ENCODE data around the gene ATP2C2. TPM values are rescaled to one million over a fixed set of nuclear protein-coding genes. Genes with fewer than 3 reads are reported as not detected.

Gene ATP2C2
- total and polyA plus RNA-seq, 2 experiments from 2014 or later, result 2.1 TPM

DNA sequence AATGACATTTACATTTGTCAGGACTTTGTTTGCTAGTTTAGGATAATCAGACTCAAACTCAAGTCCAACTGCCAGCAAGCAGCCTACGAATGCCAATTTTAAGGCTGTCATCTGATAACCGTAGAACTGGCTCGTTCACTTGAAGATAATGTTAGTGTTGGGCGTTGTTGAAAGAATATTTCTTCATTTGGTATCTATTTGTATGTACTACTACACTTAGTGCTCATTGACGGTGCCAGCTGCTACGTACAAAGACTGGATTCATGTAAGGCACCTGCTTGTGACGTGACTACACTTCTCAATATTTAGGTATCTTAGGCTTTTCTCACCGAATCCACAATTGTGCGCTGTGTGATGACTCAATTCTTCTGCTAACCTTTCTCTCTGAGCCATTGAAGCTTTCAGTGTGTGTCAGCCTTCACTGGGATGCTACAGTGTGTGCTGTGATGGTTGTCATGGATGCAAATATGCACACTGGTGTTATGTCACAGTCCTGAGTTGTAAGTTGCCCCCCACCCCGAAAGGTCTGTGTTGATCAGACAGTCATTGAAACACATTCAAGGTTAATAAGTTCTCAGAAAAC lies 5.7 kb downstream of the ATP2C2 start:
- peaks cover 22% of the 10 kb centered on the region for H3K4me1 Mint-ChIP-seq
- Histone ChIP-seq H2AFZ (no peak overlapping the region), H4K20me1 (replicated peaks; ENCODE audit: insufficient read depth) (no peaks in the 10 kb centered on the region), H3K9me2 (ENCODE audit: insufficient read depth) (peaks cover 4% of the 10 kb centered on the region; the same call in 1 of the 2 replicates), H3K27ac (ENCODE audit: low read depth) (no peak overlapping the region), H3K4me2 (no peak overlapping the region), H3K27me3 (ENCODE audit: insufficient read depth) (peaks cover 9% of the 10 kb centered on the region), H3K4me3 (no peak overlapping the region), H3K36me3 (ENCODE audit: insufficient read depth) (no peaks in the 10 kb centered on the region), H3F3A (replicated peaks; ENCODE audit: low read depth) (no peaks in the 10 kb centered on the region), H3K4me1 (ENCODE audit: insufficient read depth) (peaks cover 18% of the 10 kb centered on the region), H3K79me2 (replicated peaks; ENCODE audit: insufficient read depth) (no peaks in the 10 kb centered on the region)
- DNase-seq (ENCODE audit: low spot score), result no peak
- no peak for TF ChIP-seq STAT1 (IDR thresholded peaks at IDR 0.05; ENCODE audit: unreplicated experiment)
- TF ChIP-seq, protein P1, sequence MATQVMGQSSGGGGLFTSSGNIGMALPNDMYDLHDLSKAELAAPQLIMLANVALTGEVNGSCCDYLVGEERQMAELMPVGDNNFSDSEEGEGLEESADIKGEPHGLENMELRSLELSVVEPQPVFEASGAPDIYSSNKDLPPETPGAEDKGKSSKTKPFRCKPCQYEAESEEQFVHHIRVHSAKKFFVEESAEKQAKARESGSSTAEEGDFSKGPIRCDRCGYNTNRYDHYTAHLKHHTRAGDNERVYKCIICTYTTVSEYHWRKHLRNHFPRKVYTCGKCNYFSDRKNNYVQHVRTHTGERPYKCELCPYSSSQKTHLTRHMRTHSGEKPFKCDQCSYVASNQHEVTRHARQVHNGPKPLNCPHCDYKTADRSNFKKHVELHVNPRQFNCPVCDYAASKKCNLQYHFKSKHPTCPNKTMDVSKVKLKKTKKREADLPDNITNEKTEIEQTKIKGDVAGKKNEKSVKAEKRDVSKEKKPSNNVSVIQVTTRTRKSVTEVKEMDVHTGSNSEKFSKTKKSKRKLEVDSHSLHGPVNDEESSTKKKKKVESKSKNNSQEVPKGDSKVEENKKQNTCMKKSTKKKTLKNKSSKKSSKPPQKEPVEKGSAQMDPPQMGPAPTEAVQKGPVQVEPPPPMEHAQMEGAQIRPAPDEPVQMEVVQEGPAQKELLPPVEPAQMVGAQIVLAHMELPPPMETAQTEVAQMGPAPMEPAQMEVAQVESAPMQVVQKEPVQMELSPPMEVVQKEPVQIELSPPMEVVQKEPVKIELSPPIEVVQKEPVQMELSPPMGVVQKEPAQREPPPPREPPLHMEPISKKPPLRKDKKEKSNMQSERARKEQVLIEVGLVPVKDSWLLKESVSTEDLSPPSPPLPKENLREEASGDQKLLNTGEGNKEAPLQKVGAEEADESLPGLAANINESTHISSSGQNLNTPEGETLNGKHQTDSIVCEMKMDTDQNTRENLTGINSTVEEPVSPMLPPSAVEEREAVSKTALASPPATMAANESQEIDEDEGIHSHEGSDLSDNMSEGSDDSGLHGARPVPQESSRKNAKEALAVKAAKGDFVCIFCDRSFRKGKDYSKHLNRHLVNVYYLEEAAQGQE (IDR thresholded peaks at IDR 0.05; ENCODE audit: unreplicated experiment), result no peak
- TF ChIP-seq JUNB (IDR thresholded peaks at IDR 0.05; ENCODE audit: unreplicated experiment), result no peak
- no peak for TF ChIP-seq POLR2AphosphoS5 (IDR thresholded peaks at IDR 0.05; ENCODE audit: low read depth)
- TF ChIP-seq, protein P2, sequence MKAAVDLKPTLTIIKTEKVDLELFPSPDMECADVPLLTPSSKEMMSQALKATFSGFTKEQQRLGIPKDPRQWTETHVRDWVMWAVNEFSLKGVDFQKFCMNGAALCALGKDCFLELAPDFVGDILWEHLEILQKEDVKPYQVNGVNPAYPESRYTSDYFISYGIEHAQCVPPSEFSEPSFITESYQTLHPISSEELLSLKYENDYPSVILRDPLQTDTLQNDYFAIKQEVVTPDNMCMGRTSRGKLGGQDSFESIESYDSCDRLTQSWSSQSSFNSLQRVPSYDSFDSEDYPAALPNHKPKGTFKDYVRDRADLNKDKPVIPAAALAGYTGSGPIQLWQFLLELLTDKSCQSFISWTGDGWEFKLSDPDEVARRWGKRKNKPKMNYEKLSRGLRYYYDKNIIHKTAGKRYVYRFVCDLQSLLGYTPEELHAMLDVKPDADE (IDR thresholded peaks at IDR 0.05), result no peak
- TF ChIP-seq, protein P3, sequence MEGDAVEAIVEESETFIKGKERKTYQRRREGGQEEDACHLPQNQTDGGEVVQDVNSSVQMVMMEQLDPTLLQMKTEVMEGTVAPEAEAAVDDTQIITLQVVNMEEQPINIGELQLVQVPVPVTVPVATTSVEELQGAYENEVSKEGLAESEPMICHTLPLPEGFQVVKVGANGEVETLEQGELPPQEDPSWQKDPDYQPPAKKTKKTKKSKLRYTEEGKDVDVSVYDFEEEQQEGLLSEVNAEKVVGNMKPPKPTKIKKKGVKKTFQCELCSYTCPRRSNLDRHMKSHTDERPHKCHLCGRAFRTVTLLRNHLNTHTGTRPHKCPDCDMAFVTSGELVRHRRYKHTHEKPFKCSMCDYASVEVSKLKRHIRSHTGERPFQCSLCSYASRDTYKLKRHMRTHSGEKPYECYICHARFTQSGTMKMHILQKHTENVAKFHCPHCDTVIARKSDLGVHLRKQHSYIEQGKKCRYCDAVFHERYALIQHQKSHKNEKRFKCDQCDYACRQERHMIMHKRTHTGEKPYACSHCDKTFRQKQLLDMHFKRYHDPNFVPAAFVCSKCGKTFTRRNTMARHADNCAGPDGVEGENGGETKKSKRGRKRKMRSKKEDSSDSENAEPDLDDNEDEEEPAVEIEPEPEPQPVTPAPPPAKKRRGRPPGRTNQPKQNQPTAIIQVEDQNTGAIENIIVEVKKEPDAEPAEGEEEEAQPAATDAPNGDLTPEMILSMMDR (conservative IDR thresholded peaks at IDR 0.05; ENCODE audit: low read depth in 2 of 2), result no peak
- no peak for TF ChIP-seq NANOG (IDR thresholded peaks at IDR 0.05; ENCODE audit: borderline replicate concordance)
- TF ChIP-seq CREB1 (CRISPR knock-in tag; IDR thresholded peaks at IDR 0.05; ENCODE audit: low read depth), result no peak
- TF ChIP-seq ZNF331 (CRISPR knock-in tag; IDR thresholded peaks at IDR 0.05; ENCODE audit: low read depth), result no peak
- TF ChIP-seq EZH2 (IDR thresholded peaks at IDR 0.05; ENCODE audit: low read depth, unreplicated experiment), result no peak
- ATAC-seq, result no peak
- peaks cover 22% of the 10 kb centered on the region for H3K27me3 Mint-ChIP-seq (ENCODE audit: insufficient read depth, low read depth, poor library complexity)
- no peaks in the 10 kb centered on the region for H3K9me3 Mint-ChIP-seq
- no peak overlapping the region for H3K4me3 Mint-ChIP-seq
- H3K36me3 Mint-ChIP-seq (ENCODE audit: low read depth), result no peaks in the 10 kb centered on the region; the same call in 2 of the 3 replicates
- no peak overlapping the region for H3K27ac Mint-ChIP-seq
